Calu3 (cell line): ENCODE data around the gene KRABD2.
A peak's percentile ranks its signal among the peaks of the same experiment; 100 is the strongest.

ENCODE experiments used
- BruUV-seq: library from RNA; stranded (reverse); fragments of 400-500 nt; replicated peaks from 2 replicates; lab custom pipeline; 2021; lab: Mats Ljungman, UMichigan
- CTCF ChIA-PET: fragments of 300-600 bp; sonication (Branson Sonifier 250); formaldehyde crosslinking; loops from one replicate; lab custom pipeline; 2022; ENCODE audit warnings: antibody characterized with exemption; lab: Charles Lee
- DNase-seq: peaks from one replicate; pipeline ENCODE4 v3.0.0; 2022
- H3K27ac Mint-ChIP-seq: one replicate; pipeline ENCODE4 v1.8.0; 2022; ENCODE audit warnings: mixed read lengths; ENCODE audit not compliant: unreplicated experiment
- H3K27me3 Mint-ChIP-seq: one replicate; pipeline ENCODE4 v1.8.0; 2022; ENCODE audit warnings: mixed read lengths; ENCODE audit not compliant: unreplicated experiment
- H3K36me3 Mint-ChIP-seq: one replicate; pipeline ENCODE4 v1.8.0; 2022; ENCODE audit warnings: mild to moderate bottlenecking, moderate library complexity, mixed read lengths; ENCODE audit not compliant: insufficient read depth, unreplicated experiment
- H3K4me1 Mint-ChIP-seq: one replicate; pipeline ENCODE4 v1.8.0; 2022; ENCODE audit warnings: mild to moderate bottlenecking, low read depth, mixed read lengths; ENCODE audit not compliant: unreplicated experiment
- H3K4me3 Mint-ChIP-seq: one replicate; pipeline ENCODE4 v1.8.0; 2022; ENCODE audit warnings: mild to moderate bottlenecking, low read depth, moderate library complexity, mixed read lengths; ENCODE audit not compliant: unreplicated experiment
- H3K9me3 Mint-ChIP-seq: one replicate; pipeline ENCODE4 v1.8.0; 2022; ENCODE audit warnings: low read depth, mixed read lengths; ENCODE audit not compliant: unreplicated experiment
- CTCF ChIP-seq: fragments of 200-600 bp; IDR thresholded peaks from one replicate; pipeline ENCODE4 v1.8.0; 2022; ENCODE audit warnings: antibody characterized with exemption; ENCODE audit not compliant: unreplicated experiment
- intact Hi-C: fragments of 100-400 bp; cut with micrococcal nuclease; formaldehyde crosslinking; loops from one replicate; pipeline ENCODE4 v1.10.0; 2022; ENCODE audit not compliant: unreplicated experiment

Gene KRABD2

GRCh38 chr17:8412089-8412488 lies 35.6 kb upstream of the KRABD2 start:
- intact Hi-C loops = no loop called here
- no TSS peak for BruUV-seq
- CTCF ChIA-PET = no interaction called here
- DNase-seq = no peak
- H3K4me1 Mint-ChIP-seq = peaks cover 8% of the 10 kb centered on the region
- H3K27ac Mint-ChIP-seq = no peak overlapping the region
- H3K4me3 Mint-ChIP-seq = no peak overlapping the region
- H3K36me3 Mint-ChIP-seq = peaks cover 5% of the 10 kb centered on the region
- no peak for TF ChIP-seq CTCF
- H3K27me3 Mint-ChIP-seq = peaks cover 12% of the 10 kb centered on the region
- no peaks in the 10 kb centered on the region for H3K9me3 Mint-ChIP-seq

GRCh38 chr17:8410883-8411238 lies 34.4 kb upstream of the KRABD2 start:
- CTCF ChIA-PET = interaction anchor here (1.0 to 3.2 kb wide), 5 partner anchors 9 to 375 kb away, joined by 3 to 14 read pairs (median 4); no protein-coding TSS in a partner anchor
- BruUV-seq = no TSS peak
- H3K27ac Mint-ChIP-seq = no peak overlapping the region
- TF ChIP-seq CTCF = no peak
- peaks cover 5% of the 10 kb centered on the region for H3K36me3 Mint-ChIP-seq
- H3K9me3 Mint-ChIP-seq = no peaks in the 10 kb centered on the region
- no peaks in the 10 kb centered on the region for H3K27me3 Mint-ChIP-seq
- intact Hi-C loops = no loop called here
- DNase-seq = no peak
- H3K4me3 Mint-ChIP-seq = no peak overlapping the region
- peaks cover 8% of the 10 kb centered on the region for H3K4me1 Mint-ChIP-seq

- intact Hi-C loops = no loop called here
- peaks cover 8% of the 10 kb centered on the region for H3K4me1 Mint-ChIP-seq
- peaks cover 5% of the 10 kb centered on the region for H3K36me3 Mint-ChIP-seq
- DNase-seq = peak; percentile 83
- H3K27ac Mint-ChIP-seq = no peak overlapping the region
- H3K9me3 Mint-ChIP-seq = no peaks in the 10 kb centered on the region
- TF ChIP-seq CTCF = peak; percentile 53
- no TSS peak for BruUV-seq
- CTCF ChIA-PET = interaction anchor here (0.7 to 3.2 kb wide), 7 partner anchors 10 to 885 kb away, joined by 3 to 14 read pairs (median 4); no protein-coding TSS in a partner anchor
- no peaks in the 10 kb centered on the region for H3K27me3 Mint-ChIP-seq
- no peak overlapping the region for H3K4me3 Mint-ChIP-seq
Measured at GRCh38 chr17:8409966-8410882, 33.7 kb upstream of the KRABD2 start.

- CTCF ChIA-PET = interaction anchor here (3.2 kb wide), 1 partner anchor 25 kb away, joined by 14 read pairs; no protein-coding TSS in a partner anchor
- BruUV-seq = no TSS peak
- Mint-ChIP-seq H3K9me3 (no peaks in the 10 kb centered on the region), H3K27me3 (no peaks in the 10 kb centered on the region), H3K4me3 (peak overlapping the region; percentile 67), H3K36me3 (peaks cover 5% of the 10 kb centered on the region), H3K27ac (peak overlapping the region; percentile 97), H3K4me1 (peaks cover 8% of the 10 kb centered on the region)
- TF ChIP-seq CTCF = no peak
- intact Hi-C loops = no loop called here
- DNase-seq = peak; percentile 75
Measured at GRCh38 chr17:8408371-8408770, 31.9 kb upstream of the KRABD2 start.
